ENCODE data around the gene PAH.

DNA sequence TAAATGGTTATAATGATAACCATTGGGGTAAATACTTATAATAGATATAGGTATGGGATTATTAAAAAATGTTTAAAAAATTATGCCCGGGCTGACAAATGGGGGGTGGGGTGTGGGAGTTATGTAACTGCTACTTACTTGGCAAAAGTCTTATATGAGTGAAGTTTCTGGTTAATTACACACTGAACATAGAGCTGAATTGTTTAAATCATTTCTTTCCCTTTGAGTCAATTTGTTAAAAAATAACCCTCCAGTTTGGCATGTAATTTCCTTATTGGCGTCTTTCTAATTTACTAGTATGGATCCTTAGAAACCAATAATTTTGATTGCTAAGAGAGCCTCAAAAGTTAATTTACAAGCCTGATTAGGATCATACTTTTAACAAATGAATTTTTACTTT lies 16.7 kb downstream of the PAH start:
- TF ChIP-seq, protein P1, sequence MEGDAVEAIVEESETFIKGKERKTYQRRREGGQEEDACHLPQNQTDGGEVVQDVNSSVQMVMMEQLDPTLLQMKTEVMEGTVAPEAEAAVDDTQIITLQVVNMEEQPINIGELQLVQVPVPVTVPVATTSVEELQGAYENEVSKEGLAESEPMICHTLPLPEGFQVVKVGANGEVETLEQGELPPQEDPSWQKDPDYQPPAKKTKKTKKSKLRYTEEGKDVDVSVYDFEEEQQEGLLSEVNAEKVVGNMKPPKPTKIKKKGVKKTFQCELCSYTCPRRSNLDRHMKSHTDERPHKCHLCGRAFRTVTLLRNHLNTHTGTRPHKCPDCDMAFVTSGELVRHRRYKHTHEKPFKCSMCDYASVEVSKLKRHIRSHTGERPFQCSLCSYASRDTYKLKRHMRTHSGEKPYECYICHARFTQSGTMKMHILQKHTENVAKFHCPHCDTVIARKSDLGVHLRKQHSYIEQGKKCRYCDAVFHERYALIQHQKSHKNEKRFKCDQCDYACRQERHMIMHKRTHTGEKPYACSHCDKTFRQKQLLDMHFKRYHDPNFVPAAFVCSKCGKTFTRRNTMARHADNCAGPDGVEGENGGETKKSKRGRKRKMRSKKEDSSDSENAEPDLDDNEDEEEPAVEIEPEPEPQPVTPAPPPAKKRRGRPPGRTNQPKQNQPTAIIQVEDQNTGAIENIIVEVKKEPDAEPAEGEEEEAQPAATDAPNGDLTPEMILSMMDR (IDR thresholded peaks at IDR 0.05) = no peak
- no peak for TF ChIP-seq POLR2A (IDR thresholded peaks at IDR 0.05)
